T-helper 2 cell (primary cell): ENCODE results near the gene SLC46A3.
"Not testable (repeated sequence)": the region's sequence is repeated elsewhere in the genome, so short reads cannot be mapped to it uniquely, and the experiment has no call there.

ENCODE experiments used
- DNase-seq, 5 experiments: peaks; one replicate each; pipeline versions ENCODE4 v3.0.0 to v3.0.0-alpha.2; 2012 to 2022
- total RNA-seq, 2 donors: gene quantifications; one replicate each; lab custom pipeline; 2026; lab: John Stamatoyannopoulos, UW

SLC46A3 gene
- 12.5 to 28.7 reads per million in 2 donors for total RNA-seq

DNA sequence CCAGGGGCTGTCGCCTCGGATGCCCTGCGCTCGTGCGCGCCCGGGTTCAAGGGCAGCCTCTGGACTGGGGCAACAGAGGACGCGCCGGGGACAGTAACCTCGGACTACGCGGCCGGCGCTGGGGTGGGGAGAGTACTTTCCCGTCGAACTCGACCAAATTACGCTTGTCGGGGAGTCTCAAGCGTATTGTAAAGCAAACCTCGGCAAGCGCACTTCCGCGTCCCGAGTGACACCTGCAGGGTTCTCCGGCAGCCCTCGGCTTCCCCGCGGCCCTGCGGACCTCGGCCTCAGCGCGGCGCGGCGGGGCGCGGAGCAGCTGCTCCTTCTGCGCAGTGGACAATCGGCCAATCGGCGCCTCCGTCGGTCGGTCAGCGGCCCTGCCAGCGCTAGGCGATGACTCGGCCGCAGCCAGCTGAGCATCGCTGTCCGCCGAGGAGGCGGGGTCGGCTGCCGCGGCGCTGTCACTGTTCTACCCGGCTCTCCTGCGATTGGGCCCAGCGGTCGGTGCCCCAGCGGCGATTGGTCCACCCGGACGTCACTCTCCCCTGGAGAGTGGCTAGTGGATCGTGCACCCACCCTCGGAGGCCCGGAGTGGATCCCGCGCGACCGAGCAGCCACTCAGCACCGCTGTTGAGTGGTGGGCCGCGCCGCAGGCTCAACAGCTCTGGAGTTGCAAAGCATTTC lies at the start of gene SLC46A3:
TSS of gene SLC46A3 (minus strand) at position 428 of the 684 bp plus-strand sequence. CDS start 972 bp downstream, outside the sequence.
- DNase-seq = peak; percentile 91 to 98 (median 96)

DNA sequence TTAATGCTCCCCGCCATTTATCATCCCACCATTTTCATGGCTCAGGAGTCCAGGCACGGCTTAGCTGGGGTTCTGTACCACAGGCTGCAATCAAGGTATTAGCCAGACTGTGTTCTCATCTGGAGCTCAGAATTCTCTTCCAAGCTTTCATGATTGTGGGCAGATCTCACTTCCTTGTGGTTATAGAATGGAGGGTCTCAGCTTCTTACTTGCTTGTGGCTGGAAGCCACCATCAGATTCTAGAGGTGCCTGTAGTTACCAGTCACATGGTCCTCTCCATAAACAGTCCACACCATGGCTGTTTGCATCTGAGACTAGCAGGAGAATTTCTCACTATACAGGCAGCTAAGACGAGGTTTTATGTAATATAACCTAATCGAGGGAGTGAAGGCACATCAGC lies 45.1 kb upstream of the SLC46A3 start:
- no peak for DNase-seq

DNA sequence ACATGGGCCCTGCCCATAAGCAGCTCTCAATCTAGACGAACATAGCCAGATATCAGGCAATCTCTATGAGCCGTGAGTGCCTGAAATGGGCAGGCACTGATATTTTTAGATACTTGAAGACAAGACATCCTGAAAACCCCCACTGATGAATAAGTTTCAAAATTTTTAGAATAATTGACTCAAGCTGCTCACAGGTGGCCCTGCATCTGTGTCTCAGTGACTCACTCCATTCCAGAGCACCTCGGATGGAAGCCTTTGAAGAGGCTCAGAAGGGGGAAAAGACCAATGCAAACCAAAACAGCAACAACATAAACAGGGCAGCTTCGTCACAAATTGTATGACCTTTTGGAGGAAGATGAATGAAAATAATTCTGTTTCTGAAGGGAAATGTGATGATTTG lies 42.8 kb upstream of the SLC46A3 start:
- DNase-seq = no peak

DNA sequence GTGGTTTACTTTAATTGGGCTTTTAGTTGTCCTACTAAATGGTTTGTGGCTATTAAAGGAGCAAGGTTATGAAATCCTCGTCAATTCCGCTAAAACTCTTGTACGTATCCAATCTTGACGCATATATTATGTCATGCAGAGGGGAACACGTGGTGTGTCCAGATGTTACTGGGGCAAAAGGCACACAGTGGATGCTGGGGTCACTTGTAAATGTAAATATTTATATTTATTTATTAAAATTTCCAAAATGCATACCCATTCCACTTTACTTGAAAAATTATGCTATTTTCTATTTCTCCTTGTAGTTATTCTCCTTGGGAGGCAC lies 36.7 kb upstream of the SLC46A3 start:
- no peak for DNase-seq

- DNase-seq = peak in 1 of 5 experiments; percentile 21
These were observed 36.2 kb upstream of the SLC46A3 start for GRCh38 chr13:28754698-28755545.

- DNase-seq = no peak
These were observed 35.2 kb upstream of the SLC46A3 start for GRCh38 chr13:28753946-28754345.

DNA sequence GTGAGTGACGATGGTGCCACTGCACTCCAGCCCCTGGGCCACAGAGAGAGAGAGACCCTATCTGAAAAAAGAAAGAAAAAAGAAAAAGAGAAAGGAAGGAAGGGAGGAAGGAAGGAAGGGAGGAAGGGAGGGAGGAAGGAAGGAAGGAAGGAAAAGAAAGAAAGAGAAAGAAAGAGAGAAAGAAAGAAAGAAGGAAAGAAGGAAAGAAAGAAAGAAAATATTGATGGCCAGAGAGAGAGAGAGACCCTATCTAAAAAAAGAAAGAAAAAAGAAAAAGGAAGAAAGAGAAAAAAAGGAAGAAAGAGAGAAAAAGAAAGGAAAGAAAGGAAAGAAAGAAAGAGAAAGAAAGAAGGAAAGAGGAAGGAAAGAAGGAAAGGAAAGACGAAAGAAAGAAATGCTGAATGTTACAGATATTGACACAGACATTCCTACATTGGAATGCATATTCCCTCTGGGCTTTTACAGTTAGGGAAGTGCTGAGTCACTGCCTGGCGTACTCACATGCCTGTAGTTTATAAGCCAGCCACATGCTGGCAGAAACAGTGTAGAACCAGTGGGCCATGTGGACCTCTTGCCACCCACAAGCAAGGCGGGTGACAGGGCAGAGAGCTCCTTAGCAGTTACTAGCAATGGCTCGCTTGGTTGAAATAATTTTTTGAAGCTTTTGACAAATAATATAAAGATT lies 34.6 kb upstream of the SLC46A3 start:
- no peak for DNase-seq

GRCh38 chr13:28751175-28751960 lies 32.6 kb upstream of the SLC46A3 start:
- DNase-seq = peak in 1 of 5 experiments; percentile 8

- DNase-seq = no peak
These were observed 31.6 kb upstream of the SLC46A3 start for GRCh38 chr13:28750187-28751045.

- no peak for DNase-seq
These were observed 29.1 kb upstream of the SLC46A3 start for GRCh38 chr13:28747851-28748250.

DNA sequence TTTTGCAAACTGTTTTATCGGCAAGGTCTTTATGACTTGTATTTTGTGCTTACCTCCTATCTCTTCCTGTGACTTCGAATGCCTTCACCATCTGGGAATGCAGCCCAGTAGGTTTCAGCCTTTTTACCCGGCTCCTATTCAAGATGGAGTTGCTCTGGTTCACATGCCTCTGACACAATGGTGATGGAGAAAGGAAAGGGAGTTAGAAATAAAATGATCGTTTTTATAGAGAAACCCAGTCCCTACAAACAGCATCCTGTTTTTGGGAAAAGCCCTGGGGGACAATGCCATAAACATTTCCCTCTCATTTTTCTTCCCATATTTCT lies 27.5 kb upstream of the SLC46A3 start:
- no peak for DNase-seq

DNA sequence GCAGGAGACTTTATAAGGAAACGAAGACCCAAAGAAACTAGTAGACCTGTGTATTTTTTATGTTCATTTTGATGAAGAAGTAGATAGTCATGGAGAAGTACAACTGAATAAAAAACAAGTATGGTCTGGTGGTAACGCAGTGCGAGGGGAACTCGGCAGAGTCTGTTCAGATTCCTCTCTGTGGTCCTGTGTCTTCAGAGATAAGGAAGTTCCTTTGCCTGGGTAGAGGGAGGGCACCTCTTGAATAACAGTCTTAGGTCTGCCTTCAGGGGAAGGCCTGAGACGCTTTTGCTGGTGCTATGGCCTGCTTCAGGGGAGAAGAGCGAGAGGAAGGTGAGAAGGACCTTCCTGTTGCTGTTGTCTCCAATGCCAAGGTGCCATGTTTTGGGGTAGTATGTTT lies 25.9 kb upstream of the SLC46A3 start:
- no peak for DNase-seq

DNA sequence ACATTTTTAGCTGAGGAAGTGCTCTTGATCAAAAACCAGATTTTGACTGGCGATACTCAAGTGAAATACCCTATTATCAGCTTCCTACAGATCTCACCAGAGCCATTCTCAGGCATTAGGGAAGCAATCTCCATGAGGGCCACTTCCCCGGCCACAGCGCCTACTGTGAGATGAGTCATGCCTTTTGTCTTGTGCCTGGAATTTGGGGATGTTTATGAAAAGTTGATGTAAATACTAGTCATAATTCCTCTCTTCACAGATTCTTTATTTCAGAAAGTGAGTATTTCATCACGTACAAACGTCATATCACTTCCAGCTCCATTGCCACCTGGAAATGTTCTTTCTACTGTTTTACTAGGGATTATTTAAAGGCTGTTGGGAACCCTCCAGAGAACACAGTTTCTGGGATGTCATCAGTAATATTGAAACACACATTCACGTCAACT lies 25.3 kb upstream of the SLC46A3 start:
- DNase-seq = no peak

- no peak for DNase-seq
These were observed 24.8 kb upstream of the SLC46A3 start for GRCh38 chr13:28743499-28744083.

GRCh38 chr13:28743020-28743419 lies 24.2 kb upstream of the SLC46A3 start:
- no peak for DNase-seq

DNA sequence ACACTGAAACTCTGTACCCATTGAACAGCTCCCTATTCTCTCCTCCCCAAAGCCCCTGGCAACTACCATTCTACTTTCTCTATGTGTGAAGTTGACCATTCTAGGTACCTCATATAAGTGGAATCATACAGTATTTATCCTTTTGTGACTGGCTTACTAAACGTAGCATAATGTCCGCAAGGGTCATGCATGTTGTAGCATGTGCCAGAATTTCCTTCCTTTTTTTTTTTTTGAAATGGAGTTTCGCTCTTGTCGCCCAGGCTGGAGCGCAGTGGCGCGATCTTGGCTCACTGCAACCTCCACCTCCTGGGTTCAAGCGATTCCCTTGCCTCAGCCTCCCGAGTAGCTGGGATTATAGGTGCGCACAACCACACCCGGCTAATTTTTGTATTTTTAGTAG lies 23.7 kb upstream of the SLC46A3 start:
- DNase-seq = not testable (repeated sequence)

DNA sequence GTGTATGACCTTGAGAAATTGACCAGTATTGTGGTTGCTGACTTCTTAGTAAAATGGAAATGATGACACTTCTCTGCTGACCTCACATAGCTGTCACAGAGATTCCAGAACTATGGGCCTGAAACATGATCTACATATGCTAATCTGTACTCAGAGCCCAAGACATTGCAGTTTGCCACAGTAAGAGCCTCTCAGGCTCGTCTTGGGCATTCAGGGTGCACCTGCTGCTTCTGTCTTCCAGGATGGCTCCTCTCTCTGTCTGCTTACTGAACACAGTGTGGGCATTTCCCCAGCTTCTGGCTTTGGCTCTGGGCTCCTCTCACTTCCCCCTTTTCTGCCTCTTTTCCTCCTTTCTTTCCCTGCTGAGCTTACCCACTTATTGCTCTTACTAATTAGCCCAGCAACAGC lies 22.3 kb upstream of the SLC46A3 start:
- DNase-seq = no peak

- DNase-seq = no peak
These were observed 20.6 kb upstream of the SLC46A3 start for GRCh38 chr13:28739376-28739775.

- DNase-seq = no peak
These were observed 16.8 kb upstream of the SLC46A3 start for GRCh38 chr13:28735481-28736029.

DNA sequence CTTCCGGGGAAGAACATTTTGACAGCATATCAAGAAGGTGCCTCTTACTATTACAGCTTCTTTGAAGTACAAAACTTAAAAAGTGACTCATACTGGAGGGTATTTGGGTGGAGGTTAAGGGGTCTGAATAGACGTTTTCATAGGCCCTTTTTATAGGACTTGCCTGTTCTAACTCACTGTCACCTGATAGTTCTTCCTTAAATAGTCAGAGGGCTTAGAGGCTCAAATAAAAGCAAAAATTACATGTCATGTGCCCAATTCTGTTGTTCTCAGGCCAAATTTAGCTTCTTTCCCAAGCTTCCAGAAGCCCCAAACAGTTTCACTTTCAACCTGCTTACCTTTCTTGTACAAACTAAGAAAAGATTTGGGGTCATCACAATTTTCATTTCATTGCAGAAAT lies 16.1 kb upstream of the SLC46A3 start:
- DNase-seq = no peak

GRCh38 chr13:28730762-28731161 lies 12.0 kb upstream of the SLC46A3 start:
- no peak for DNase-seq
